Stimulated activated CD8-positive, alpha-beta memory T cell treated with anti-CD3 and anti-CD28 coated beads, Interleukin-15, amount 100 ng/mL, for 48 hours (primary cell): Measurements from ENCODE around the gene ALG12.

Experiments used
- DNase-seq, 2 donors: peaks; one replicate each; pipeline ENCODE4 v3.0.0-alpha.2; 2020; ENCODE audit warnings: low read depth in 2 of 2

Gene ALG12

DNA sequence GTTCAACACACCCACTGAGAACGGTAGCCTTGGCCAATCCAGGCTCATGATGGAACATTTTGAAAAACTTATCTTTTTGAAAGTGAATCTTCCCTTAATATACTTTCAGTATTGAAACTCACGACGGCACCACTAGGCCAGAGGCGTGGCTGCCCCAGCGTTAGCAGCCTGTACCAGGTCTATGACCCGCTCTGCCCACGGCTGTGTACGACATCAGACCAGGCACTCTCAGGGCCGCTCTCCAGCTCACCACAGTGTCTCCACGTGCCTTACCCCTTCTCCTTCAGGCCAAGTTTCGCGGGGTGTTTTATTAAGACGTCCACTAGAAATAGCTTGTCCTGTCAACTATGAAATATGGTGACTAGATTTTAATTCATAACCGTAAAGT is 31.2 kb downstream of the ALG12 start:
- no peak for DNase-seq

DNA sequence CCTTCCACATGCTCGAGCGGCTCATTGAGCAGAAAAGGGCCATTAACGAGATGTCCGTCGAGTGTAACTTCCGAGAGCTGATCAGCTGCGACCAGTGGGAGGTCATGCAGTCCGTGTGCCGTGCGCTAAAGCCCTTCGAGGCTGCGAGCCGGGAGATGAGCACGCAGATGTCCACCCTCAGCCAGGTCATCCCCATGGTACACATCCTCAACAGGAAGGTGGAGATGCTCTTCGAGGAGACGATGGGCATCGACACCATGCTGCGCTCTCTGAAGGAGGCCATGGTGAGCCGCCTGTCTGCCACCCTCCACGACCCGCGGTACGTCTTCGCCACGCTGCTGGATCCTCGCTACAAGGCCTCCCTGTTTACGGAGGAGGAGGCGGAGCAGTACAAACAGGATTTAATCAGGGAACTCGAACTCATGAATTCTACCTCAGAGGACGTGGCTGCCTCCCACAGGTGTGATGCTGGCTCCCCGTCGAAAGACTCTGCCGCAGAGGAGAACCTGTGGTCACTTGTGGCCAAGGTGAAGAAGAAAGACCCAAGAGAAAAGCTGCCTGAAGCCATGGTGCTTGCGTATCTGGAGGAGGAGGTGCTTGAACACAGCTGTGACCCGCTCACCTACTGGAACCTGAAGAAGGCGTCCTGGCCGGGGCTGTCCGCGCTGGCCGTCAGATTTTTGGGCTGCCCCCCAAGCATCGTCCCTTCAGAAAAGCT is 31.7 kb downstream of the ALG12 start:
- DNase-seq, result no peak

DNA sequence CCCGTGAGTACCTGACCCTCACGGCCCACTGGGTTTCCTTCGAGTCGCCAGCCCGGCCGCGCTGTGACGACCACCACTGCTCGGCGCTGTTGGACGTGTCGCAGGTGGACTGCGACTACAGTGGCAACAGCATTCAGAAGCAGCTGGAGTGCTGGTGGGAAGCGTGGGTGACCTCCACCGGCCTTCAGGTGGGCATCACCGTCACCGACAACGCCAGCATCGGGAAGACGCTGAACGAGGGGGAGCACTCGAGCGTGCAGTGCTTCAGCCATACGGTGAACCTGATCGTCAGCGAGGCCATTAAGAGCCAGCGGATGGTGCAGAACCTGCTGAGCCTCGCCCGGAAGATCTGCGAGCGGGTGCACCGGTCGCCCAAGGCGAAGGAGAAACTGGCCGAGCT is 32.4 kb downstream of the ALG12 start:
- DNase-seq, result no peak

DNA sequence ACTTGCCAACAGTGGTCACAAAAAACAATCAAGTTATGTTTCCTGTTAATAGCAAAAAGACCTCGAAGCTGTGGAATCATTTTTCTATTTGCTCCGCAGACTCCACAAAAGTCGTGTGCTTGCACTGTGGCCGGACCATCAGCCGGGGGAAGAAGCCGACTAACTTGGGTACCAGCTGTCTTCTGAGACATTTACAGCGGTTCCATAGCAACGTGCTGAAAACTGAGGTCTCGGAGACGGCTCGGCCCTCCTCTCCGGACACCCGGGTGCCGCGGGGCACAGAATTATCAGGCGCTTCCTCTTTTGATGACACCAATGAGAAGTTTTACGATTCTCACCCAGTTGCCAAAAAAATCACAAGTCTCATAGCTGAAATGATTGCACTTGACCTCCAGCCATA is 33.0 kb downstream of the ALG12 start:
- DNase-seq, result no peak

DNA sequence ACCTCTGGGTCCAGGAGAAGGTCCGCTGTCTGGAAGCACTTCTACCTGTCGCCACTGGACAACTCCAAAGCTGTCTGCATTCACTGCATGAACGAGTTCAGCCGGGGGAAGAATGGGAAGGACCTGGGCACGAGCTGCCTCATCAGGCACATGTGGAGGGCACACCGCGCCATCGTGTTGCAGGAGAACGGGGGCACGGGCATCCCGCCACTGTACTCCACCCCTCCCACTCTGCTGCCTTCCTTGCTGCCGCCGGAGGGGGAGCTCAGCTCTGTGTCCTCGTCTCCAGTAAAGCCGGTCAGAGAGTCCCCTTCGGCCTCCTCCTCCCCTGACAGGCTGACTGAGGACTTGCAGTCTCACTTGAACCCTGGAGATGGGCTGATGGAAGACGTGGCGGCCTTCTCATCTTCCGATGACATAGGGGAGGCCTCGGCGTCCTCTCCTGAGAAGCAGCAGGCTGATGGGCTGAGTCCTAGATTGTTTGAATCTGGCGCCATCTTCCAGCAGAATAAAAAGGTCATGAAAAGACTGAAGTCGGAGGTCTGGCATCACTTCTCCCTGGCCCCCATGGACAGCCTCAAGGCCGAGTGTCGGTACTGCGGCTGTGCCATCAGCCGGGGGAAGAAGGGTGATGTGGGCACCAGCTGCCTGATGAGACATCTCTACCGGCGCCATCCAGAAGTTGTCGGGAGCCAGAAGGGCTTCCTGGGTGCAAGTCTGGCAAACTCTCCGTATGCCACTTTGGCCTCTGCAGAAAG is 33.6 kb downstream of the ALG12 start:
- DNase-seq, result no peak

DNA sequence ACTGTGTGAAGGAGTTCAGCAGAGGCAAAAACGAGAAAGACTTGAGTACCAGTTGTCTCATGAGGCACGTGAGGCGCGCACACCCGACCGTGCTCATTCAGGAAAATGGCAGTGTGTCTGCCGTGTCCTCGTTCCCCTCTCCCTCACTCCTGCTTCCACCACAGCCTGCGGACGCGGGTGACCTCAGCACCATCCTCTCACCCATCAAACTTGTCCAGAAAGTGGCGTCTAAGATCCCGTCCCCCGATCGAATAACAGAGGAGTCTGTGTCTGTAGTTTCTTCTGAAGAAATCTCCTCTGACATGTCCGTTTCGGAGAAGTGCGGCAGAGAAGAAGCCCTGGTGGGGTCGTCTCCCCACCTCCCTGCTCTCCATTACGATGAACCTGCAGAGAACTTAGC is 34.2 kb downstream of the ALG12 start:
- no peak for DNase-seq

DNA sequence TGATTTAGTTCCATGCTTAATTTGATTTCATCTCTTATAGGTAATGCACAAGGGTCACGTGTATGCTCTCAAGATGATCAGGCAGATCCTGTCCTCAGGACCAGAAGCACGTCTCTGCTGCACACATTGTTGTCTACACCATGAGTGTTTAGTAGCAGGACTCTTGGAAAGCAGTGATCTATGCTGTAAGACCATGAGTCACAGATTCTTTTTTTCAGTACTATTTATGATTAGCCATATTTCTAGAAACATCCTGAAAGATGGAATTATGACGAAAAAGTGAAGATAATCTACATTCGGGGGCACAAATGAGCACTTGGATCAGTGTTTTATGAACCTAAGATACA is 35.0 kb downstream of the ALG12 start:
- no peak for DNase-seq

DNA sequence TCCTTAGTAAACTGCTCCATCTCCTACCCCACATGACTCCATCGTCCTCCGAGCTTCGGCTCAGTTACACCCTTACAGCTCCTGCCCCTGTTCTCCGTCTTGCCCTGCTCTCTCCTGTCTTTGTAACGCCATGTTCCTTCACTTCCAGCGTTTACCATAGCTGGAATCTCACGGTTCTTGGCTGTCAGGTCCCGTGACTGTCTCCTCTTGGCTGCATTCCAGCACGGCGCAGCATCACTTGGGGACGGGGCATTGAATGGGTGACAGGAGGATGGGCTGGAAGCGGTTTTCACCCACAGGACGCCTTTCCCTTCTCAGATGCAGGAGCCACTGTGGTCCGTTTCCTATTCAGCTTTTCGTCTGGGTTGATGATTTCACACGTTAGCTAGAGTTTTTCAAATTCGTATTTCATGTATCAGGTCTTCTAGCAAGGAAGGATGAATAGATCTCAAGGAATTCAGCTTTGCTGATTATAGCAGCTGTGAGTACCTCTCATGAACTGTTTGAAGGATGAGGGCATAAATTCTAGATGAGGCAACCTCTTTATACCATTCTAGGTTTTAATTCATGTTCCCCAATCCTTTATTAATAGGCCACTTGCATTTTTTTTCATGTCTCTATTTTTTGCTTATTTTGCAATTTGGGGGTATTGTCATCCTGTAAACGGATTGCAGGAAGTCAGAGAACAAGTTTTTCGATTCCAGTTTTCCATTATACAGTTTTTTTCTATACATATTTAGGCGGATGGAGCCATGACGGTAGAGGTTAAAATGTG is 35.5 kb downstream of the ALG12 start:
- no peak for DNase-seq

DNA sequence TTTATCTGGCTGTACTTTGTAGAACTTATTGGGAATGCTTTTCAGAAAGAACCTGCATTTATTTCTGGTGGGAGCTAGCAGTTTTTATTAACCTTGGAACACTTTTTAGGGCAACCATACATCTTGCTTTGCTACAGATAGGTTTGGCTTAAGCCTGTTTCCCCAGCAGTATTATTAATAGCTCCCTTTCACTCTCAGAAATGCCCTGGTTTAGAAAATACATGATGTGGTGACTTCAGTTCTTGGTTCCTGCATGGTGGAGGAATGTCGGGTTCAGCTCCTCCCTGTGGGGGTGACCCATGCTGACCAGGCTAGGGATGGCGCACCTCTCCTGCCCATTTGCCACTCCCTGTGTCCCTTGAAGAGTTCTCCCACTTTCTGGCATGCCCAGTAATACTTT is 36.4 kb downstream of the ALG12 start:
- no peak for DNase-seq

DNA sequence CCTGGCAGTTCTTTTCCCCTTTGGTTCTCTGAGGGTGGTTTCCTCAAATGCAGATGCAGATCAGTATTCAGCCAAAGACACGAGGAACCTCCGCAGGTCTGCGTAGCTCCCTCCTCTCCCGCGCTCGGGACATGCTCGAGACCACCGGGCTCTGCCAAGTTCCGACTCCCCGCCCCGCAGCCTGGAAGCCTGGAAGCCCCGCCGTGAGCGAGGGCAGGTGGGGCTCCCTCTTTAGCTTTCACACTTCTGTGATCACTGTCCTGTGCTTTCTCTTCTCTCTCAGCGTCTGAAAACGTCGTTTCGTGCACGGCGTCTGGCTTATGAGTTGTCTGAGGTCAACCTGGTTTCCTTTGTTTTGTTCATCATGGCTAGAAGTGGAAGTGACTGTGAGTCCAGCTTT is 38.0 kb downstream of the ALG12 start:
- DNase-seq, result no peak

DNA sequence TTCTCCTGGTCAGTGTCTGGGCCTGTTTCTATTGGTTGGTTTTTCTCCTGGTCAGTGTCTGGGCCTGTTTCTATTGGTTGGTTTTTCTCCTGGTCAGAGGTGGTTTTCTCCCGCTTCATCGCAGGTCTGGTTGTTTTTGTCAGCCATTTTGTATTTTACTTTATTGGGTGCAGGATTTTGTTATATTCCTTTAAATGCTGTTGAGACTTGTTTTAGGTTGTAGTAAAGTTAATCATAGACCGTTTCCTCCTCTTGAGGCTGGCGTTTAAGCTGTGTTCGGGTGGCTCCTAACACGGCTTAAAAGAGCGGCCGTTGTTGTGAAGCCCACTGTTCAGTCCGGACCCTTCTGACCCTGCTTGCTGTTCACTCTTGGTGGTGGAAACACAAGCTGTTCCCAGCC is 38.4 kb downstream of the ALG12 start:
- DNase-seq, result no peak

DNA sequence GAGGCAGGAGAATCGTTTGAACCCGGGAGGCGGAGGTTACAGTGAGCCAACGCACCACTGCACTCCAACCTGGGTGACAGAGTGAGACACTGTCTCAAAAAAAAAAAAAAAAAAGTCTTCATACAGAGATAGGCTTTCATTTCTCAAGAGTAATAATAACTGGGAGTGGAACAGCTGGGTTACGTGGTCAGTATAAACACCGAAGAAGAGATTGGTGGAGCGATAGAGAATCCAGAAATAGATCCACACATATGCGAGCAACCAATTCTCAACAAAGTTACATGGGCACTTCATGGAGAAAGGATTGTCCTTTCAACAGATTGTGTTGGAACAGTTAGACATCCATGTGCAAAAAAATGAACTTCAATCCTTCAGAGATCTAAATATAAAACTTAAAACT is 40.0 kb downstream of the ALG12 start:
- DNase-seq, result no peak

DNA sequence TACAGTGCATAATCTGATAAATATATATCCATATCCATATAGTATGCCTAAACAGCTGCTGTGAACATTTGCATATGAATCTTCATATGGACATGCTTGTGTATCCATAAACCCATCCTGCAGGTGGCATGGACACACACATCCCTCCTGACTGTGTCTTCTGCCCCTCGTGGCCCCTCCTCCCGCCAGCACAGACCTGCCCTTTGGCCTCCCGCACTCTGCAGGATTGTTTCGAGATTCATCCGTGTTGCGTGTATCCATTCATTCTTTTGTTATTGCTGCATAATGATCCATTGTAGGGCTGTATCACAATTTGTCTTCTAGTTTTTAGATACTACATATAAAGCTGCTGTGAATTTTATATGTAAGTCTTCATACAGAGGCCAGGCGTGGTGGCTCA is 40.6 kb downstream of the ALG12 start:
- no peak for DNase-seq

DNA sequence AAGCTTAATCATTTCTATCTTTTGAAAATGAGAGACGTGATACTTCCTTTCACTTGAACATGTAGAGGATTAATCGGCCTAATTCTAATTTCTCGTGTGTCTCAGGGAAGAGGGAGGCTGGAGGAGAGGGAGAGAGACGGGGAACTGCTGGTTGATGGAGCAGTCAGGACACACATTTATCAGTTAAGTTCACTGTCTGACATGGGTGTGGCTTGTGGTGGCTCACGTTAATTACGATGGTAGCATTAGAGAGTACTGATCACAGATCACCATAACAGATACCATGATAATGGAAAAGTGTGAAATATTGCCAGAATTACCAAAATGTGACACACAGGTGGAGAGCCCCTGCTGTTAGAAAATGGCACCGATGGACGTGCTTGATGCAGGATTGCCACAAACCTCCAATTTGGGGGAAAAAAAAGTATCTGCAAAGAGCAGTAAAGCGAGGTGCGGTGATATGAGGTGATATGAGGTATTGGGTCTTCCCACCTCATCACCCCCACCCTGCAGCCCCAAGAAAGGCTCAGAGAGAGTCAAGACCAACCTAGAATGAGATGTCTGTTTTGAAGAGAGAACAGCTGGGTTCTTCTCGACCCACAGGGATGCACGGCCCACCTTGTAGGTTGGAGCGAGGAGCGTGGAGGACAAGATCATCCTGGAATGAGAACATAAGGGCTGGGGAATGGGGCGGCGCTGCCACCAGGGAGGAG is 44.9 kb downstream of the ALG12 start:
- no peak for DNase-seq

DNA sequence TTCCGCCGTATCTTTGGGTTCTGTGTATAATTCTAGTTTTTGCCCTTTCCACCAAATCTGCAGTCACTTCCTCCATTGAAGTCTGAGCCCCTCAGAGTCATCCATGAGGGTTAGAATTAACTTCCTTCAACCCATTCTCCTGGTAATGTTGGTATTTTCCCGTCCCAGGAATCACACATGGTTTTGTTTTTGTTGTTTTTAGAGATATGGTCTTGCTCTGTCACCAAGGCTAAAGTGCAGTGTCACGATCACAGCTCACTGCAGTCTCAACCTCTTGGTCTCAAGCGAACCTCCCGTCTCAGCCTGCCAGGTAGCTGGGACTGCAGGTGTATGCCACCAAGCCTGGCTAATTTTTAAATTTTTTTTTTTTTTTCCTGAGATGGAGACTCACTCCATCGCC is 45.9 kb downstream of the ALG12 start:
- no peak for DNase-seq

DNA sequence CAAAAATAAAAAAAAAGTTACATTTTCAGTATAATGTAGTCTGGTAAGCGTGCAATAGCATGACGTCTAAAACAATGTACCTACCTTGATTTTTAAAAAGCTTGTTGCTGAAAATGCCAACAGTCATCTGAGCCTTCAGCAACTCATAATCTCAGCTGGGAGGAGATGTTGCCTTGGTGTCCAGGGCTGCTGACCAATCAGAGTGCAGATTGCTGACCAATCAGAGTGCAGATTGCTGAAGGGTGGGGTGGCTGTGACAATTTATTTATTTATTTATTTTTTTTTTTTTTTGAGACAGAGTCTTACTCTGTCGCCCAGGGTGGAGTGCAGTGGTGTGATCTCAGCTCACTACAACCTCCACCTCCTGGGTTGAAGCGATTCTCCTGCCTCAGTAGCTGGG is 46.8 kb downstream of the ALG12 start:
- DNase-seq, result no peak

DNA sequence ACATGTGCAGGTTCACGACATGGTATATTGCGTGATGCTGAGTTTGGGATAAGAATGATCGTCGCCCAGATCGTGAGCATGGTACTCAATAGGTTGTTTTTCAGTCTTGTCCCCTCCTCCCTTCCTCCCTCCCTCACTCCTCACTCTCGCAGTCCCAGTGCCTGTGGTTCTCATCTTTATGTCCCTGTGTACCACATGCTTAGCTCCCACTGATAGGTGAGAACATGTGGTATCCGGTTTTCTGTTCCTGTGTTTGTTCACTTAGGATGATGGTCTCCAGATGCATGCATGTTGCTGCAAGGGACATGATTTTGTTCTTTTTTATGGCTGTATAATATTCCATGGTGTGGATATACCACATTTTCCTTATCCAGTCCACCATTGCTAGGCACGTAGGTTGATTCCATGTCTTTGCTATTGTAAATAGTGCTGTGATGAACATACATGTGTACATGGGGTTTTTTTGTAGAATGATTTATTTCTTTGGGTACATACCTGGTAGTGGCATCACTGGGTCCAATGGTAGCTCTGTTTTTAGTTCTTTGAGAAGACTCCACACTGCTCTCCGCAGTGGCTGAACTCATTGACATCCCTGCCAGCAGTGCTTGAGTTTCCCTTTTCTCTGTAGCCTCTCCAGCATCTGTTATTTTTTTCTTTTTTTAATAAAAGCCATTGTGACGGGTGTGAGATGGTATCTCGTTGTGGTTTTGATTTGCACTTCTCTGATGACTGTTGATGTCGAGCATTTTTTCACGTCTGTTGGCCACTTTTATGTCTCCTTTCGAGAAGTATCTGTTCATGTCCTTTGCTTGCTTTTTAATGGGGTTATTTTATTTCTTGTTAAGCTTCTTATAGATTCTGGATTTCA is 48.2 kb downstream of the ALG12 start:
- no peak for DNase-seq

DNA sequence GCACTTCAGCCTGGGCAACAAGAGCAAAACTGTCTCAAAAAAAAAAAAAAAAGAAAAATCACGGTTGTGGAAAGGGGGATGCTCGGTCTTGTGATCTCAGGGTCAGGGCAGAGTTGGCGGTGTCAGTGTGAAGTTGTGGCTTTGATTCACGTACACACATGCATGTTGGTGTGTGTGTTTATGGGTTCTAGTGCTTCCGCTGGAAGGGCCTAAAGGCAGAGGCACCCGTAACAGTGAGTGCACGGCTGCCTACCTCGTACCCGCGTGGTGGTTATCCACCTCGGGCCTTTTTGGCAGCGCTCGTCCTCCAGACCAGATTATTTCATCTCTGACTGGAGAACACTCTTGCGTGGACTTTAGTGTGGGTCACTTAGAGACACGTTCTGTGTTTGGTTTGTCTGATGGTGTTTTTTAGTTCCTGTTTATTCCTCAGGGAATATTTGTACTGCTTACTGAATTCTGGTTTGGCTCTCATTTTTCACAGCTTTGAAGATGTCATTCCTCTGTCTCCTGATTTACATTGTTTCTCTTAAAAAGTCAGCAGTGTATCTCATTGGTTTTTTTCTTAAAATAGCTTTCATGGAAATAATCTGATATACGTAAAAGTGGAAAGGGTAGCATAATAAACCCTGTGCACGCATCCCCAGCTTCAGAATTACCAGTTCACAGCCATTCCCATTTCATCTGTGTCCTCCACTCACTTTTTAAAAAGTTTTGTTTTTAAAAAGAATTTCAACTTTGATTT is 49.0 kb downstream of the ALG12 start:
- DNase-seq, result no peak

DNA sequence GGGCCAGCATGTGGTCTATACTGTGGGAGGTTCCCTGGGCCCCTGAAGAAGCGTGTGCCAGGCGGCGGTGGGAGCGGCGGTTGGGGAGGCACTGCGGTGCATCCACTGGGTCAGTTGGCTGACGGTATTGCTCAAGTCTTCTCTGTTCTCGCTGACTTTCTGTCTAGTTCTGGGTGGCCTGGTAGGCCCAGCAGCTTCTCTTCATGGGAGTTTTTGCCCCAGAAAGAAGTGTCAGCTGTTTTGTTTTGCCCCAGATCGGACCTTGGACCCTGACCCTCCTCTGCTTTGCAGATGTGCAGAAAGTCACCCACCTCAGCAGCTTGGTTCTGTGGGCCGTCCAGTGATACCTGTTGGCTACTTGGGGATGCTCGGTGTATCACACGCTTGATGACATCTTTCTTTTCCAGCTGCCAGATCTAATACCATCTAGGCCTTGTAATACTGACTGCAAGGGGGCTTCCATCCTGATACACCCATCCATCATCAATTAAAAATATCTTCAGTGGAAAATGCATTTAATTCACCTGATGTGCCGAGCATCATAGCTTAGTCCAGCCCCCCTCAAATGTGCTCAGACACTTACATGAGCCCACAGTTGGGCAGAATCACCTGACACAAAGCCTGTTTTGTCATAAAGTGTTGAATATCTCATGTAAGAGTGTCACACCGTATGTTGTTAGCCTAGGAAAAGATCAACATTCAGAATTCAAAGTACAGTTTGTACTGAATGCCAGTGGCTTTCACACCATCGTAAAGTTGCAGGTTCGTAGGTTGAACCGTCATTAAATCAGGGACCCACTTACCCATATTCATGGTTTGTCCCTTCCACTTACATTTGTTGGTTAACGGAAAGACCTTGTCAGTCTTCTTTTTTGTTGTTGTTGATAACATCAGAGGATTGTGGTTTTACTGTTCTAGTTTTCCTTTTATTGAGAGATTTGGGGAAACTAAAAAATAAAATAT is 50.7 kb downstream of the ALG12 start:
- no peak for DNase-seq
